Tibial nerve (tissue), 4 donors: ENCODE data around the gene RNF13.

Source experiments
- CTCF ChIP-seq, 5 experiments: fragments of 200-600 bp in 3 of 5; fragments of 450-650 bp in 2 of 5; sonication (generic) in 3 of 5; IDR thresholded peaks; one replicate each; pipeline ENCODE4 v1.5.1; 2016 to 2019; ENCODE audit warnings: antibody characterized with exemption in 5 of 5, mild to moderate bottlenecking in 3 of 5, moderate library complexity in 2 of 5
- EP300 ChIP-seq, 2 donors: sonication (generic); formaldehyde crosslinking; IDR thresholded peaks; one replicate each; pipeline ENCODE4 v1.6.1; 2017; ENCODE audit warnings: antibody characterized with exemption in 2 of 2, mild to moderate bottlenecking in 1 of 2

GRCh38 chr3:149895339-149895738 is 82.3 kb downstream of the RNF13 start:
- TF ChIP-seq EP300 (IDR thresholded peaks at IDR 0.05): no peak
- TF ChIP-seq CTCF (IDR thresholded peaks at IDR 0.05): no peak
